Measurements from ENCODE around the gene CFAP77. TPM values are rescaled to one million over a fixed set of nuclear protein-coding genes. Genes with fewer than 3 reads are reported as not detected.

The CFAP77 gene
- total RNA-seq, 1 donor from 2014 or later = not detected

DNA sequence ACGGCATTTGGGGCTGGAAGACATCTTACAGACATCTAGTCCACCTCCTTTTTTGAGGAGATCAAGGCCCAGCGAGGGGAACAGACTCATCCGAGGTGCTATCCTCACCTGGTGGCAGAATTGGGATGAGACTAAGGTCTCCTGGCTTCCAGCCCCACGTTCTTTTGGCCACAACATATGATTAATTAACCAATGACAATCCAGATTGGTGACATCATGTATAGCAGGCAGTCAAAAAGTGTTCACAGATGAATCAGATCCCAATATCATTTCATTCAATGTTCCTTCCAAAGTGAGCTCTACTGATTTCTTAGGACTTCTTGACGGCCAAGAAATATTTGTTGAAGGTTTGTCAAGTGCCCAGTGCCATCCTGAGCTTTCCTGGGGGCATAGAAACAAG lies 3.9 kb downstream of the CFAP77 start:
- intact Hi-C loops (cut with micrococcal nuclease) = loop anchor here (5.0 to 10.0 kb wide), 4 partner anchors 249 to 1287 kb away; partner anchors contain the start of genes GTF3C5, NTNG2 and NUP214
- H3K36me3 Mint-ChIP-seq (ENCODE audit: low read depth) = no peaks in the 10 kb centered on the region
- no peak overlapping the region for H3K4me3 Mint-ChIP-seq
- H3K27me3 Mint-ChIP-seq = peaks cover 39% of the 10 kb centered on the region
- ChIA-PET CTCF (interaction anchor here (0.7 kb wide), 1 partner anchor 488 kb away, joined by 4 read pairs; no protein-coding TSS in a partner anchor), POLR2A (no interaction called here)
- TF ChIP-seq, protein P1, sequence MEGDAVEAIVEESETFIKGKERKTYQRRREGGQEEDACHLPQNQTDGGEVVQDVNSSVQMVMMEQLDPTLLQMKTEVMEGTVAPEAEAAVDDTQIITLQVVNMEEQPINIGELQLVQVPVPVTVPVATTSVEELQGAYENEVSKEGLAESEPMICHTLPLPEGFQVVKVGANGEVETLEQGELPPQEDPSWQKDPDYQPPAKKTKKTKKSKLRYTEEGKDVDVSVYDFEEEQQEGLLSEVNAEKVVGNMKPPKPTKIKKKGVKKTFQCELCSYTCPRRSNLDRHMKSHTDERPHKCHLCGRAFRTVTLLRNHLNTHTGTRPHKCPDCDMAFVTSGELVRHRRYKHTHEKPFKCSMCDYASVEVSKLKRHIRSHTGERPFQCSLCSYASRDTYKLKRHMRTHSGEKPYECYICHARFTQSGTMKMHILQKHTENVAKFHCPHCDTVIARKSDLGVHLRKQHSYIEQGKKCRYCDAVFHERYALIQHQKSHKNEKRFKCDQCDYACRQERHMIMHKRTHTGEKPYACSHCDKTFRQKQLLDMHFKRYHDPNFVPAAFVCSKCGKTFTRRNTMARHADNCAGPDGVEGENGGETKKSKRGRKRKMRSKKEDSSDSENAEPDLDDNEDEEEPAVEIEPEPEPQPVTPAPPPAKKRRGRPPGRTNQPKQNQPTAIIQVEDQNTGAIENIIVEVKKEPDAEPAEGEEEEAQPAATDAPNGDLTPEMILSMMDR (IDR thresholded peaks at IDR 0.05) = no peak
- no peaks in the 10 kb centered on the region for H3K9me3 Mint-ChIP-seq
- H3K27ac Mint-ChIP-seq = no peak overlapping the region
- ATAC-seq (ENCODE audit: low read depth) (no peak), DNase-seq (no peak)
- peaks cover 20% of the 10 kb centered on the region for H3K4me1 Mint-ChIP-seq

DNA sequence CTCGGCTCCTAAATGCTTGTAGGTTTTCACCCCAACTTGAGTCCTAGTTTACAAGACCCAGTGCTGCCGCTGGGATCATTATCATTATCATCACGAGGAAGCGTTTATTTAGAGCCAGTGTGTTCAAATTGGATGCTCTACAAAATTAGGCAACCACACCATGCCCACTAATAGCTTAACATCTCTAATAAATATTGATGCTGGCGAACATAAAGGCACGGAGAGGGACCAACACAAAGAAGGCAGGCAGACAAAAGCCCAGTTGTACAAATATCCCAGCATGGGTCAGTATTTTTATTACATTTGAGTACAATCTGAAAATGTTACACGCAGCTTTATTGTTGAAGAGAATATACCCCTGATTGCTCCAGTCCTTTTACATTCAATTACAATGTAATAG lies 4.7 kb downstream of the CFAP77 start:
- H3K27ac Mint-ChIP-seq = no peak overlapping the region
- H3K27me3 Mint-ChIP-seq = peaks cover 46% of the 10 kb centered on the region
- H3K9me3 Mint-ChIP-seq = no peaks in the 10 kb centered on the region
- ChIA-PET POLR2A (no interaction called here), CTCF (interaction anchor here (0.8 kb wide), 1 partner anchor 488 kb away, joined by 4 read pairs; no protein-coding TSS in a partner anchor)
- TF ChIP-seq, protein P1 (IDR thresholded peaks at IDR 0.05) = no peak
- H3K4me3 Mint-ChIP-seq = no peak overlapping the region
- DNase-seq (no peak), ATAC-seq (ENCODE audit: low read depth) (no peak)
- intact Hi-C loops (cut with micrococcal nuclease) = loop anchor here (5.0 to 10.0 kb wide), 4 partner anchors 250 to 1287 kb away; partner anchors contain the start of genes GTF3C5, NTNG2 and NUP214
- H3K4me1 Mint-ChIP-seq = peaks cover 17% of the 10 kb centered on the region
- H3K36me3 Mint-ChIP-seq (ENCODE audit: low read depth) = no peaks in the 10 kb centered on the region

DNA sequence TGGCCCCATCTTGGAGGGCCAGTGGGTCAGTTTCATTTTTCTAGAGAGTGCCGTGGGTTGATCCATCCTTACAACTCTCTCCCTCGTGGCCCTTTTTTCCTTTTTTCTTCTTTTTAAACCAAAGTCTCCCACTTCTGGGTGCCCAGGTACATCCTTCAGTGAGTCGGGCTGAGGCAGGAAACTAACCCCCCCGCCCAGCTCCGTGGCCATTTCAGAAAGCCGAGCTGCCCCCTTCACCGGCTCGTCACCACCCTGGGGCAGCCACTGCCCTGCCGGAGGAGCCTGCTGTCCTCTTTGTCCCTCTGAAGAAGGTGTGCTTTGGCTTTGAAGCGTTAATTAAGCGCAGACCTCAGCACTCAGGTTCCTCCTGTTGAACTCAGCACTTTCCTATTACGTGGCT lies 5.2 kb downstream of the CFAP77 start:
- Mint-ChIP-seq H3K27ac (no peak overlapping the region), H3K27me3 (peaks cover 49% of the 10 kb centered on the region), H3K9me3 (no peaks in the 10 kb centered on the region), H3K4me1 (peaks cover 17% of the 10 kb centered on the region), H3K4me3 (no peak overlapping the region), H3K36me3 (ENCODE audit: low read depth) (no peaks in the 10 kb centered on the region)
- intact Hi-C loops (cut with micrococcal nuclease) = loop anchor here (10.0 kb wide), 1 partner anchor 250 kb away; the partner anchor contains the start of gene NTNG2
- CTCF ChIA-PET = interaction anchor here (0.8 kb wide), 1 partner anchor 487 kb away, joined by 4 read pairs; no protein-coding TSS in a partner anchor
- POLR2A ChIA-PET = no interaction called here
- ATAC-seq (ENCODE audit: low read depth) (no peak), DNase-seq (no peak)
- TF ChIP-seq, protein P1 (IDR thresholded peaks at IDR 0.05) = no peak

DNA sequence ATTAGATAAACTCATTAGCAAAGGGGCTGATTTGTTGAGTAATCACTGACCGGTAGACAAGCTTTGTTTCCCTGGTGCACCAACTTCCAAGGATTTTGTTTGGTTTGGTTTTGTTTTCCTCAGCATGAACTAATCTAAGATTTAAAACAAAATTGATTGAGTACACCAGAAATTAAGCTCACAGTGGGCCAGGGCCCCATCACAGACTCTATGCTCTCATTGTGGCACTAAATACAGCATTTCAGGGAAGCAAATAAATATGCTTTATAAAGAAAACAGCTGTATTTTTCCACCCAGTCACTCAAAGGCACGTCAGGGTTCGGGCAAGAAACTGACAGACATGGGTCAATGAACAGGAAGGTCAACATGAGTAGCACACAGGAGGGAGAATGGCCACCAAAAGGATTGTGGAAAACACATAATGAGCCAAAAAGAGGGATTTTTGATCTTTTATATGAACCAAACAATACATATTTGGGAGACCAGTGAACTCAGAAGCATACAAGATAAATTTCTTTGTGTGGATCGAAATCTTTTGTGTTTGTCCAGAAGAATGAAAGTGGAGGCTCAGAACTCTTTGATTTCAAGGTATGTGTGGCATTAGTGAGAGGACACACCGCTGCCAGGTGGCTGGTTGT lies 8.8 kb downstream of the CFAP77 start:
- peaks cover 49% of the 10 kb centered on the region for H3K27me3 Mint-ChIP-seq
- ChIA-PET POLR2A (no interaction called here), CTCF (no interaction called here)
- ATAC-seq (ENCODE audit: low read depth) (no peak), DNase-seq (no peak)
- intact Hi-C loops (cut with micrococcal nuclease) = loop anchor here (10.0 kb wide), 1 partner anchor 254 kb away; the partner anchor contains the start of gene NTNG2
- no peak overlapping the region for H3K4me3 Mint-ChIP-seq
- no peak overlapping the region for H3K27ac Mint-ChIP-seq
- TF ChIP-seq, protein P1 (IDR thresholded peaks at IDR 0.05) = no peak
- H3K36me3 Mint-ChIP-seq (ENCODE audit: low read depth) = no peaks in the 10 kb centered on the region
- no peaks in the 10 kb centered on the region for H3K4me1 Mint-ChIP-seq
- no peaks in the 10 kb centered on the region for H3K9me3 Mint-ChIP-seq

DNA sequence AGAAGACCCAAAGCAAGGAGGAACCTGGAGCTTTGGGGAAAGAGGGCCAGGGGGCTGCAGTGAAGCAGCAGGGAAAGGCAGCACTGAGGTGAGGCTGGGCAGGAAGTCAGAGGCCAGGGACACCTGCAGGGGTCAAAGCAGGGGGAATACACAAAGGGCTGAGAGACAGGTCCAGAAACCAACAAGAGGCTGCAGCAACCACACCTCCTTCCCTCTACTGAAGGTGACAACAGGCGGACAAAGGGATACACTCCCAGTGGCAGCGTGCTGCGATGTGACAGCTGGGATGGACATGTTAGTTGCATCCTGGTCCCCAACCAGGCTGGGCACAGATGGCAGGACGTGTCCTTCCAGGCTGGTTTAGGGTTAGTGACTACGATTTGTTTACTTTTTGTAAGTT lies 12.6 kb downstream of the CFAP77 start:
- Mint-ChIP-seq H3K27ac (no peak overlapping the region), H3K27me3 (peaks cover 58% of the 10 kb centered on the region), H3K4me1 (no peaks in the 10 kb centered on the region), H3K4me3 (no peak overlapping the region), H3K9me3 (no peaks in the 10 kb centered on the region), H3K36me3 (ENCODE audit: low read depth) (no peaks in the 10 kb centered on the region)
- ATAC-seq (ENCODE audit: low read depth) = no peak
- intact Hi-C loops (cut with micrococcal nuclease) = no loop called here
- CTCF ChIA-PET = no interaction called here
- POLR2A ChIA-PET = no interaction called here
- TF ChIP-seq, protein P1 (IDR thresholded peaks at IDR 0.05) = no peak
- DNase-seq = no peak
